Right lobe of liver (tissue), 4 donors: ENCODE measurements around the gene RELN.

Experiments used
- CTCF ChIP-seq, 4 donors: fragments of 200-600 bp in 3 of 4; fragments of 450-650 bp in 1 of 4; IDR thresholded peaks; one replicate each; pipeline versions ENCODE4 v1.5.1 to v1.8.0; 2016 to 2022; ENCODE audit warnings: antibody characterized with exemption in 4 of 4, mild to moderate bottlenecking in 2 of 4
- POLR2A ChIP-seq: fragments of 450-650 bp; IDR thresholded peaks from one replicate; pipeline ENCODE4 v1.6.1; 2017; ENCODE audit warnings: antibody characterized with exemption, mild to moderate bottlenecking
- donor health status: DM: no; HTN: no; CAD: no.
- donor health status: DM: no; HTN: no; CAD: no.
- donor health status: DM: no; HTN: yes; CAD: no.

GRCh38 chr7:103690242-103690974 is 299.1 kb downstream of the RELN start:
- TF ChIP-seq CTCF (IDR thresholded peaks at IDR 0.05) (no peak), POLR2A (no peak)
